Keratinocyte (primary cell): ENCODE data around the gene ARRDC2.

Experiments used
- EZH2 ChIP-seq: IDR thresholded peaks from one replicate; pipeline ENCODE4 v1.6.1; 2012; ENCODE audit warnings: inconsistent platforms, mild to moderate bottlenecking, low read length, moderate library complexity
- TF ChIP-seq, protein P1 (sequence below), 3 experiments: IDR thresholded peaks in 1 of 3; conservative IDR thresholded peaks in 1 of 3; optimal IDR thresholded peaks in 1 of 3; 2 replicates in 2 of 3; 3 replicates in 1 of 3; pipeline versions ENCODE3 to v1.5.1; 2011; ENCODE audit warnings: low read length in 3 of 3, mild to moderate bottlenecking in 3 of 3, moderate library complexity in 2 of 3, control low read depth in 1 of 3, inconsistent platforms in 1 of 3; ENCODE audit not compliant: insufficient read depth in 2 of 3; ENCODE audit errors: extremely low read depth in 1 of 3

DNA sequence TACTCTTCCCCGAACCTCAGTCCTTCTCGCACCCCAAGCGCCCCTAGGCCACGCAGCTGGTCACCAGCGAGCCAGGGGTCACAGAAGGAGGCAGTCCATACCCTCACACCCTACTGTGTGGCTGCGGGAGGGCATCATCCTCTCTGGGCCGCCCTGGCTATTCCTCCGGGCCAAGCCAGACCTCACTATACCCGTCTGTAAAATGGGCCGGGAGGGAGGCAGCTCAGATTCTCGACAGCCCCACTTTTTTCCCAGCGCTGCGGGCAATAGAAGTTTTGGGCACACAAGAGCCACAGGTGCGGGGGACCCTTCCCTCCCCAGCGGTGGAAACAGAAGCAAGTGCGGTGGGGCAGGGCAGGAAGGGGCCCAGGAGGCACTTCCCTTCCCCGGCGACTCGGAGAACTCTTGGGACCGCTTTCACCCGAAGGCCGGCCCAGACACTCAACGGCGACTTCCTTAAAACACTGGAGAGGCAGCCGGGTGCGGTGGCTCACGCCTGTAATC, 5.6 kb upstream of the ARRDC2 start:
- no peak for TF ChIP-seq EZH2
- TF ChIP-seq, protein P1, sequence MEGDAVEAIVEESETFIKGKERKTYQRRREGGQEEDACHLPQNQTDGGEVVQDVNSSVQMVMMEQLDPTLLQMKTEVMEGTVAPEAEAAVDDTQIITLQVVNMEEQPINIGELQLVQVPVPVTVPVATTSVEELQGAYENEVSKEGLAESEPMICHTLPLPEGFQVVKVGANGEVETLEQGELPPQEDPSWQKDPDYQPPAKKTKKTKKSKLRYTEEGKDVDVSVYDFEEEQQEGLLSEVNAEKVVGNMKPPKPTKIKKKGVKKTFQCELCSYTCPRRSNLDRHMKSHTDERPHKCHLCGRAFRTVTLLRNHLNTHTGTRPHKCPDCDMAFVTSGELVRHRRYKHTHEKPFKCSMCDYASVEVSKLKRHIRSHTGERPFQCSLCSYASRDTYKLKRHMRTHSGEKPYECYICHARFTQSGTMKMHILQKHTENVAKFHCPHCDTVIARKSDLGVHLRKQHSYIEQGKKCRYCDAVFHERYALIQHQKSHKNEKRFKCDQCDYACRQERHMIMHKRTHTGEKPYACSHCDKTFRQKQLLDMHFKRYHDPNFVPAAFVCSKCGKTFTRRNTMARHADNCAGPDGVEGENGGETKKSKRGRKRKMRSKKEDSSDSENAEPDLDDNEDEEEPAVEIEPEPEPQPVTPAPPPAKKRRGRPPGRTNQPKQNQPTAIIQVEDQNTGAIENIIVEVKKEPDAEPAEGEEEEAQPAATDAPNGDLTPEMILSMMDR (optimal IDR thresholded peaks at IDR 0.05 in 1 of 3, IDR thresholded peaks at IDR 0.05 in 1 of 3, conservative IDR thresholded peaks at IDR 0.05 in 1 of 3; ENCODE audit: extremely low read depth in 1 of 3, insufficient read depth in 2 of 3, low read length in 3 of 3) = no peak
